Endodermal cell (in vitro differentiated cells): ENCODE results near the gene USP24. TPM values are rescaled to one million over a fixed set of nuclear protein-coding genes. Genes with fewer than 3 reads are reported as not detected.

Experiments
- DNase-seq: peaks from one replicate; pipeline ENCODE4 v3.0.0-alpha.2; 2017
- H3K27ac ChIP-seq: 2 replicates; pipeline ENCODE4 v1.5.1; 2013; ENCODE audit warnings: mild to moderate bottlenecking, low read depth, low read length, moderate library complexity
- H3K27me3 ChIP-seq: 2 replicates; pipeline ENCODE4 v1.6.1; 2013; ENCODE audit warnings: mild to moderate bottlenecking, low read length, moderate library complexity; ENCODE audit not compliant: insufficient read depth, control insufficient read depth, poor library complexity, severe bottlenecking
- H3K36me3 ChIP-seq: 2 replicates; pipeline ENCODE4 v1.7.0; 2013; ENCODE audit warnings: mild to moderate bottlenecking, low read length, moderate library complexity; ENCODE audit not compliant: control insufficient read depth, insufficient read depth
- H3K4me1 ChIP-seq: one replicate; pipeline ENCODE4 v1.7.0; 2013; ENCODE audit warnings: low read length; ENCODE audit not compliant: control insufficient read depth, insufficient read depth
- H3K4me3 ChIP-seq: 2 replicates; pipeline ENCODE4 v1.5.1; 2013; ENCODE audit warnings: mild to moderate bottlenecking, low read length, moderate library complexity
- H3K9ac ChIP-seq: 2 replicates; pipeline ENCODE4 v1.6.1; 2013; ENCODE audit warnings: mild to moderate bottlenecking, low read length, moderate library complexity; ENCODE audit not compliant: poor library complexity, severe bottlenecking; ENCODE audit errors: extremely low read depth
- H3K9me3 ChIP-seq: 2 replicates; pipeline ENCODE4 v1.6.1; 2013; ENCODE audit warnings: mild to moderate bottlenecking, low read length, moderate library complexity; ENCODE audit not compliant: control insufficient read depth
- H3K27ac Mint-ChIP-seq: 2 replicates; pipeline ENCODE4 v1.8.0; 2020; ENCODE audit warnings: mixed read lengths
- H3K27me3 Mint-ChIP-seq: 2 replicates; pipeline ENCODE4 v1.8.0; 2021; ENCODE audit warnings: mild to moderate bottlenecking, mixed read lengths; ENCODE audit not compliant: insufficient read depth
- H3K36me3 Mint-ChIP-seq: 2 replicates; pipeline ENCODE4 v1.8.0; 2020; ENCODE audit warnings: low read depth, mixed read lengths
- H3K4me1 Mint-ChIP-seq: 2 replicates; pipeline ENCODE4 v1.8.0; 2020; ENCODE audit warnings: mixed read lengths
- H3K4me3 Mint-ChIP-seq: 2 replicates; pipeline ENCODE4 v1.8.0; 2020; ENCODE audit warnings: mild to moderate bottlenecking, moderate library complexity, mixed read lengths
- H3K9me3 Mint-ChIP-seq: 2 replicates; pipeline ENCODE4 v1.8.0; 2020; ENCODE audit warnings: mild to moderate bottlenecking, mixed read lengths
- WGBS, 2 experiments: methylation state at CpG; one replicate each; pipeline versions ENCODE4 v1.1.5 to v1.1.7; 2013; ENCODE audit warnings: missing lambda C conversion rate in 2 of 2, mixed read lengths in 1 of 2; ENCODE audit not compliant: insufficient coverage in 1 of 2, insufficient read length in 1 of 2; 5-methylcytosine and 5-hydroxymethylcytosine counted together
- total RNA-seq, 2 donors: library from RNA; stranded (reverse); fragmentation: NEBNext Ultra II Directional in 1 of 2; extraction: Animal tissue kit (Norgen Biotek cat#: 25700) in 1 of 2; gene quantifications; 2 replicates in 1 of 2; 3 replicates in 1 of 2; pipeline ENCODE4 v1.2.1, GENCODE V29; 2021
- TF ChIP-seq, protein P1 (sequence below): fragments of 200-600 bp; sonication (generic); conservative IDR thresholded peaks from 2 replicates; pipeline ENCODE4 v1.5.0; 2021; ENCODE audit warnings: antibody characterized with exemption, mild to moderate bottlenecking

Gene USP24
- total RNA-seq, 2 donors from 2014 or later, result 68.2 to 71.5 TPM

DNA sequence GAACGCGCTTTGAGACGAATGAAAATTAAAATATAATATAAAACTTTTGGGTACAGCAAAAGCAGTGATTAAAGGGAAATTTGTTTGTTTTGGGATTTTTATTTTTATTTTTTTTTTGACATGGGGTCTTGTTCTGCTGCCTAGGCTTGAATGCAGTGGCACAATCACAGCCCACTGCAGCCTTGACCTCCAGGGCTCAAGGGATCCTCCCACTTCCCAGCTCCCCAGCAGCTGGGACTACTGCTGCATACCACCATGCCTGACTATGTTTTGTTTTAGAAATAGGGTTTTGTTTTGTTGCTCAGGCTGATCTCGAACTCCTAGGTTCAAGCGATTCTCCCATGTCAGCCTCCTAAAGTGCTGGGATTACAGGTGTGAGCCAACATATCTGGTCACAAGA is 30.3 kb downstream of the USP24 start:
- H3K9me3 Mint-ChIP-seq, result peaks cover 14% of the 10 kb centered on the region
- Histone ChIP-seq H3K27me3 (no peaks in the 10 kb centered on the region), H3K9ac (no peak overlapping the region), H3K36me3 (peaks cover 21% of the 10 kb centered on the region), H3K9me3 (peaks cover 24% of the 10 kb centered on the region), H3K4me3 (no peak overlapping the region), H3K4me1 (no peaks in the 10 kb centered on the region), H3K27ac (no peak overlapping the region)
- TF ChIP-seq, protein P1, sequence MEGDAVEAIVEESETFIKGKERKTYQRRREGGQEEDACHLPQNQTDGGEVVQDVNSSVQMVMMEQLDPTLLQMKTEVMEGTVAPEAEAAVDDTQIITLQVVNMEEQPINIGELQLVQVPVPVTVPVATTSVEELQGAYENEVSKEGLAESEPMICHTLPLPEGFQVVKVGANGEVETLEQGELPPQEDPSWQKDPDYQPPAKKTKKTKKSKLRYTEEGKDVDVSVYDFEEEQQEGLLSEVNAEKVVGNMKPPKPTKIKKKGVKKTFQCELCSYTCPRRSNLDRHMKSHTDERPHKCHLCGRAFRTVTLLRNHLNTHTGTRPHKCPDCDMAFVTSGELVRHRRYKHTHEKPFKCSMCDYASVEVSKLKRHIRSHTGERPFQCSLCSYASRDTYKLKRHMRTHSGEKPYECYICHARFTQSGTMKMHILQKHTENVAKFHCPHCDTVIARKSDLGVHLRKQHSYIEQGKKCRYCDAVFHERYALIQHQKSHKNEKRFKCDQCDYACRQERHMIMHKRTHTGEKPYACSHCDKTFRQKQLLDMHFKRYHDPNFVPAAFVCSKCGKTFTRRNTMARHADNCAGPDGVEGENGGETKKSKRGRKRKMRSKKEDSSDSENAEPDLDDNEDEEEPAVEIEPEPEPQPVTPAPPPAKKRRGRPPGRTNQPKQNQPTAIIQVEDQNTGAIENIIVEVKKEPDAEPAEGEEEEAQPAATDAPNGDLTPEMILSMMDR, result no peak
- H3K27me3 Mint-ChIP-seq, result no peaks in the 10 kb centered on the region
- no peak overlapping the region for H3K4me3 Mint-ChIP-seq
- WGBS, 2 experiments, result 97 to 98% methylated on average over 5 of the region's 5 CpGs
- H3K4me1 Mint-ChIP-seq, result peaks cover 10% of the 10 kb centered on the region
- H3K27ac Mint-ChIP-seq, result no peak overlapping the region
- DNase-seq, result no peak
- H3K36me3 Mint-ChIP-seq, result peaks cover 44% of the 10 kb centered on the region

DNA sequence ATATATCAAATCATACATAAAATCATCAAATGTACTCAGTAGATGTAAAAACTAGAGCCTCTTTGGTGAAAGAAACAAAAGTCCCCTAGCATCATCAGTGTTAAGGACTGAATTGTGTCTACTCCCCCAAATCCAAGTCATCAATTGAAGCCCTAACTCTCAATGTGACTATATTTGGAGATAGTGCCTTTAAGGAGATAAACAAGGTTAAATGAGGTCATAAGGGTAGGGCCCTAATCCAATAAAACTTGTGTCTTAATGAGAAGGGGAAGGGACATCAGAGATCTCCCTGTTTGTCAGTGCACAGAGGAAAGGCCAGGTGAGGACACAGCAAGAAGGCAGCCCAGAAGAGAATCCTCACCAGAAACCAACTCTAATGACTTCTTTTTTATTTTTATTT is 33.5 kb downstream of the USP24 start:
- Histone ChIP-seq H3K27ac (no peak overlapping the region), H3K9me3 (peaks cover 24% of the 10 kb centered on the region), H3K4me1 (no peaks in the 10 kb centered on the region), H3K36me3 (peaks cover 27% of the 10 kb centered on the region), H3K27me3 (no peaks in the 10 kb centered on the region), H3K4me3 (no peak overlapping the region), H3K9ac (no peak overlapping the region)
- Mint-ChIP-seq H3K27ac (no peak overlapping the region), H3K9me3 (peaks cover 14% of the 10 kb centered on the region), H3K27me3 (no peaks in the 10 kb centered on the region), H3K36me3 (peaks cover 53% of the 10 kb centered on the region), H3K4me1 (peaks cover 10% of the 10 kb centered on the region), H3K4me3 (no peak overlapping the region)
- TF ChIP-seq, protein P1, result no peak
- DNase-seq, result no peak

DNA sequence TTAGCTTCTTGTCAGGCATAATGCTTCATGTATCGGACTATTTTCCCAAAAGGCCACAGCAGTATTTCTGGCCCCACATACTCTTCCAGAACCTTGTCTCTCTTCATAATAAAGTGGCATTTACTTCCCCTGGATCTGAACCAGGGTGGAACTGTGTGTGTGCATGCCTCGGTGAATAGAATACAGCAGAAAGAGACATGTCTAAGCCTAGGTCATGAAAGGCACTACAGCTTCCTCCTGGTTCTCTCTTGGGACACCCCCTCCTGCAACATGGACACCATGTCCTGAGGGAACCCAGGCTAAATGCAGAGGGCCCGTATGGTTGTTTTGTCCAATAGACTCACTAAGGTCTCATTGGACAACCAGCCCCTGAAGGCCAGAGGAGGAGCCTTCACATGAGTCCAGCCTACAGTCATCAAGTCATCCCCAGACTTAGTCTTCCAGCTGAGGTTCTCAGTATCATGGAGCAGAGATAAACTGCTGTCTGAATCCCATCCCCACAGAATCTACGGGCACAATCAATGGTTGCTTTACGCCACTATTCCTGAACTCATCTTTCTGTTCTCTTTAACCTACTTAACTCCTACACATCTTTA is 35.0 kb downstream of the USP24 start:
- Histone ChIP-seq H3K27ac (no peak overlapping the region), H3K4me3 (no peak overlapping the region), H3K36me3 (peaks cover 29% of the 10 kb centered on the region), H3K9ac (no peak overlapping the region), H3K4me1 (no peaks in the 10 kb centered on the region), H3K9me3 (peaks cover 24% of the 10 kb centered on the region), H3K27me3 (no peaks in the 10 kb centered on the region)
- H3K4me3 Mint-ChIP-seq, result no peak overlapping the region
- WGBS, 2 experiments, result 95 to 98% methylated on average over 4 to 5 of the region's 5 CpGs
- no peak for DNase-seq
- no peaks in the 10 kb centered on the region for H3K27me3 Mint-ChIP-seq
- peaks cover 10% of the 10 kb centered on the region for H3K4me1 Mint-ChIP-seq
- TF ChIP-seq, protein P1, result no peak
- peaks cover 10% of the 10 kb centered on the region for H3K9me3 Mint-ChIP-seq
- H3K36me3 Mint-ChIP-seq, result peaks cover 48% of the 10 kb centered on the region
- no peak overlapping the region for H3K27ac Mint-ChIP-seq
